Measurements from ENCODE around the gene PZP.

PZP gene

GRCh38 chr12:9134981-9135628 is 73.1 kb downstream of the PZP start:
- TF ChIP-seq POLR2AphosphoS5 (IDR thresholded peaks at IDR 0.05; ENCODE audit: low read depth, low read length) (no peak), POLR2A (IDR thresholded peaks at IDR 0.05; ENCODE audit: low read depth, low read length) (no peak), TAF1 (IDR thresholded peaks at IDR 0.05; ENCODE audit: borderline replicate concordance, low read depth, low read length) (no peak)
- FAIRE-seq (peak; percentile 14), DNase-seq (ENCODE audit: insufficient read length) (no peak)

GRCh38 chr12:9133216-9133916 is 74.8 kb downstream of the PZP start:
- no peak for FAIRE-seq
- DNase-seq (ENCODE audit: insufficient read length), result no peak
- TF ChIP-seq POLR2A (IDR thresholded peaks at IDR 0.05; ENCODE audit: low read depth, low read length), result no peak
- TF ChIP-seq TAF1 (IDR thresholded peaks at IDR 0.05; ENCODE audit: borderline replicate concordance, low read depth, low read length), result no peak
- TF ChIP-seq POLR2AphosphoS5 (IDR thresholded peaks at IDR 0.05; ENCODE audit: low read depth, low read length), result no peak

DNA sequence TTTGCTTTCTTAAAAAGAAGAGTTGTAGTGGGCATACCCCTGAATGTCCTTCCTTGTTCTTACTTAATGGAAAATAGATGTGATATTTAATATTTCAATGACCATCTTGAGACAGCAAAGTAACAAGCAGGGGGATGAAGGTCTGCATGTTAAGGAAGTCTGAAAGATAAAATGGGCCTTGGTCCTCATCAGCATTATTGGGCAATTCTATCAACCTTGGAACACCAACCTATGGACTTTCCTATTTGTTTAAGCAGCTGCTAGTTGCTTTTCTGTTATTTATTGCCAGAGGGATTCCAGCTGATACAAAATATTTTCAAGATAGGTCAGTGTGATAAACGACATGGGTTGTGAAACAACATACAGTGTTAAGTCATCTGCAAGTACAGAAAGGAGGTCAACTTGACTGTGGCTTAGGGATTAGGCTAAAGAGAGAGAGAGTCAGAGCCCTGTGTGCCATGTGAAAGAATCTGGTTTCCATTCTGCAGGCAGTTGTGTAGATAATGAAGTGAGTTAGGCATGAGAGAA is 76.1 kb downstream of the PZP start:
- TF ChIP-seq POLR2AphosphoS5 (IDR thresholded peaks at IDR 0.05; ENCODE audit: low read depth, low read length), result no peak
- no peak for DNase-seq (ENCODE audit: insufficient read length)
- FAIRE-seq, result no peak

DNA sequence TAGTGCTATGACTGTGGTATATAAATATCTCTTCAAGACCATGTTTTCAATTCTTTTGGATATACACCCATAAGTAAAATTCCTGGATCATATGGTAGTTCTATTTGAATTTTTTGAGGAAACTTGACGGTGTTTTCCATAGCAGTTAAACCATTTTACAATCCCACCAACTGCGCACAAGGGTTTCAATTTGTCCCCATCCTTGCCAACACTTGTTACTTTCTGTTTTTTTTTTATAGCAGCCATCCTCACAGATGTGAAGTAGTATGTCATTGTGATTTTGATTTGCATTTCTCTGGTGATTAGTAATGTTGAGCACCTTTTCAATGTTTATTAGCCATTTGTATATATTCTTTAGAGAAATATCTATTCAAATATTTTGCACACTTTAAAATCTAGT is 78.0 kb downstream of the PZP start:
- TF ChIP-seq POLR2AphosphoS5 (IDR thresholded peaks at IDR 0.05; ENCODE audit: low read depth, low read length), result no peak
- DNase-seq (ENCODE audit: insufficient read length), result no peak
- FAIRE-seq, result no peak

DNA sequence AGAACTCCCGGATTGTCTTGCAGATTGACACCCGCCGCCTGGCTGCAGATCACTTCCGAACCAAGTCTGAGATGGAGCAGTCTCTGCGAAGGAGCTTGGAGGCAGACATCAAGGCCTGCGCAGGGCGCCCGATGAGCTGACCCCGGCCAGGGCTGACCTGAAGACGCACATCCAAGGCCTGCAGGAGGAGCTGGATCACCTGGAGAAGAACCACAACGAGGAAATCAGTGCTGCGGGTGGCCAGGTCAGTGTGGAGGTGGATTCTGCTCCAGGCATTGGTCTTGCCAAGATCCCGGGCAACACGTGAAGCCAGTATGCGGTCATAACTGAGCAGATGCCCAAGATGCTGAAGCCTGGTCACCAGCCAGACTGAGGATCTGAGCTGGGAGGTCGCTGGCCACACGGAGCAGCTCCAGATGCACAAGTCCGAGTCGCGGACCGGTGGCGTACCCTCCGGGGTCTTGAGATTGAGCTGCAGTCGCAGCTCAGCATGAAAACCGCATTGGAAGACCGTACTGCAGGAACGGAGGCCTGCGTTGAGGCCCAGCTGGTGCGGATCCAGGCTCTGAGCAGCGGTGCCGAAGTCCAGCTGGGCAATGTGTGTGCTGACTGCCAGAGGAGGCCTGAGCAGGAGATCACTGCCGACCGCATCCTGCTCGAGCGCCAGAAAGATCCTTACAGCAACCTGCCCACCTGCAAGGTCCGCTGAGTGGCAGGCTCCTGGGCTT is 80.1 kb downstream of the PZP start:
- TF ChIP-seq POLR2AphosphoS5 (IDR thresholded peaks at IDR 0.05; ENCODE audit: low read depth, low read length) (no peak), POLR2A (IDR thresholded peaks at IDR 0.05; ENCODE audit: low read depth, low read length) (no peak), TAF1 (IDR thresholded peaks at IDR 0.05; ENCODE audit: borderline replicate concordance, low read depth, low read length) (no peak)
- no peak for DNase-seq (ENCODE audit: insufficient read length)
- no peak for FAIRE-seq

GRCh38 chr12:9127484-9127883 is 80.7 kb downstream of the PZP start:
- TF ChIP-seq POLR2A (IDR thresholded peaks at IDR 0.05; ENCODE audit: low read depth, low read length) (no peak), POLR2AphosphoS5 (IDR thresholded peaks at IDR 0.05; ENCODE audit: low read depth, low read length) (no peak), TAF1 (IDR thresholded peaks at IDR 0.05; ENCODE audit: borderline replicate concordance, low read depth, low read length) (no peak)
- DNase-seq (ENCODE audit: insufficient read length) (no peak), FAIRE-seq (no peak)

- no peak for TF ChIP-seq POLR2A (IDR thresholded peaks at IDR 0.05; ENCODE audit: low read depth, low read length)
- no peak for TF ChIP-seq TAF1 (IDR thresholded peaks at IDR 0.05; ENCODE audit: borderline replicate concordance, low read depth, low read length)
- no peak for TF ChIP-seq POLR2AphosphoS5 (IDR thresholded peaks at IDR 0.05; ENCODE audit: low read depth, low read length)
- DNase-seq (ENCODE audit: insufficient read length), result no peak
- FAIRE-seq, result no peak
Measured at GRCh38 chr12:9124383-9125031, 83.7 kb downstream of the PZP start.

GRCh38 chr12:9123781-9124382 is 84.3 kb downstream of the PZP start:
- TF ChIP-seq TAF1 (IDR thresholded peaks at IDR 0.05; ENCODE audit: borderline replicate concordance, low read depth, low read length), result no peak
- TF ChIP-seq POLR2AphosphoS5 (IDR thresholded peaks at IDR 0.05; ENCODE audit: low read depth, low read length), result no peak
- no peak for TF ChIP-seq POLR2A (IDR thresholded peaks at IDR 0.05; ENCODE audit: low read depth, low read length)
- FAIRE-seq, result no peak
- no peak for DNase-seq (ENCODE audit: insufficient read length)

- no peak for TF ChIP-seq TAF1 (IDR thresholded peaks at IDR 0.05; ENCODE audit: borderline replicate concordance, low read depth, low read length)
- no peak for TF ChIP-seq POLR2AphosphoS5 (IDR thresholded peaks at IDR 0.05; ENCODE audit: low read depth, low read length)
- no peak for TF ChIP-seq POLR2A (IDR thresholded peaks at IDR 0.05; ENCODE audit: low read depth, low read length)
- no peak for FAIRE-seq
- DNase-seq (ENCODE audit: insufficient read length), result no peak
Measured at GRCh38 chr12:9122091-9122609, 86.0 kb downstream of the PZP start.

DNA sequence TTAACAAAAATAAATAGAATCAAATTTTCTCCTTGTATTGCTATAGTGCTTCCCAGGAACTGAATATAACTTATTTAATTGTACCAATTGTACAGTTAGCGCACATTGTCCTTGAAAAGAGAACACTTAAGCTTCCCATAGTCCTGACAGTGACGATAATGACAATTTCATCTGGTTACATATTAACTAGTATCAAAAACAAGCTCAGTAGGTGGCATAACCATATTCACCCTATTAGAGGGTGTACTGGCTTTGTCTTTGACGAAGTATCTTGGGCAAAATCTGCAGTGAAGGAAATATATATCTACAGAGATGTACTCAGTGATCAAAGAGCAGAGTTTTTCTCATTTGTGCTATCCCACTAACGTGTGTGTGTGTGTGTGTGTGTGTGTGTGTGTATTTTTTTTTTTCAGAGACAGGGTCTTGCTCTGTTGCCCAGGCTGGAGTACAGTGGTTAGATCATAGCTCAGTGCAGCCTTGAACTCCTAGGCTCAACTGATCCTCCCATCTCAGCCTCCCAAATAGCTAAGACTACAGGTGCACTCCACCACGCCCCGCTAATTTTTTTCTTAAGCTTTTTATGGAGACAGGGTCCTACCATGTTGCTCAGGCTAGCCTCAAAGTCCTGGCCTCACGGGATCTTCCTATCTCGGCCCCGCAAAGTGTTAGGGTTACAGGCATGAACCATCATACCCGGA is 87.6 kb downstream of the PZP start:
- TF ChIP-seq POLR2A (IDR thresholded peaks at IDR 0.05; ENCODE audit: low read depth, low read length) (no peak), TAF1 (IDR thresholded peaks at IDR 0.05; ENCODE audit: borderline replicate concordance, low read depth, low read length) (no peak), POLR2AphosphoS5 (IDR thresholded peaks at IDR 0.05; ENCODE audit: low read depth, low read length) (no peak)
- FAIRE-seq (no peak), DNase-seq (ENCODE audit: insufficient read length) (no peak)

All from GM12892 (cell line).